HEK293 (cell line): Measurements from ENCODE around the gene A2ML1.

ENCODE experiments used
- CTCF ChIP-seq: fragments of 450-650 bp; formaldehyde crosslinking; IDR thresholded peaks from 2 replicates; pipeline ENCODE4 v1.5.1; 2016; ENCODE audit warnings: missing biosample characterization, missing genetic modification characterization
- HOXD13 ChIP-seq: sonication (generic); formaldehyde crosslinking; IDR thresholded peaks from 2 replicates; pipeline ENCODE4 v1.8.0; 2022; ENCODE audit warnings: missing genetic modification reagents, borderline replicate concordance
- REST ChIP-seq: fragments of 450-650 bp; formaldehyde crosslinking; IDR thresholded peaks from 2 replicates; pipeline ENCODE4 v1.5.1; 2016; ENCODE audit warnings: missing biosample characterization, missing genetic modification characterization
- ZNF302 ChIP-seq: fragments of 450-650 bp; formaldehyde crosslinking; IDR thresholded peaks from 2 replicates; pipeline ENCODE4 v1.5.1; 2016; ENCODE audit warnings: missing biosample characterization, missing genetic modification characterization, low read depth
- ZNF473 ChIP-seq: fragments of 450-650 bp; formaldehyde crosslinking; IDR thresholded peaks from 2 replicates; pipeline ENCODE4 v1.5.1; 2017; ENCODE audit warnings: missing biosample characterization, missing genetic modification characterization
- ZNF501 ChIP-seq: fragments of 450-650 bp; formaldehyde crosslinking; IDR thresholded peaks from 2 replicates; pipeline ENCODE4 v1.5.1; 2016; ENCODE audit warnings: missing biosample characterization, missing genetic modification characterization

DNA sequence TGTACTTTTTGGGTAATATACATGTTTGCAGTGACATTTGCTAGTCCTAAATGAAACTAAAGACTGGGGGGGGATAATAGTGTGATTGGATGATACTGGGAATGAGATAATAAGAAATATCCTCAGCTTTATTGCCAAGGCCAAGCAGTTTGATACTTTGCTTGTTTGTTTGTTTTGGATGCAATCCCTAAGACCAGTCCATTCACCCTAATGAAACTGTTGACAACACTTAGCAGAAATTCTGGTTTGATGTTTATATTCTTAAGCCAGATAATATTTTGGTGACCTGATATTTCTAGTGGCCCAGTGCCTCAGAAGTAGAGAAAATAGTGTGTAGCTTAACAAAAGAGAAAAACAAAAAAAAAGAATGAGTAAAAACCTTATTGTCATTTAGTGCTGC, 93.7 kb downstream of the A2ML1 start:
- no peak for TF ChIP-seq ZNF501
- no peak for TF ChIP-seq REST (tag by site-specific recombination)
- no peak for TF ChIP-seq HOXD13 (CRISPR knock-in tag)
- TF ChIP-seq ZNF302 (tag by site-specific recombination): no peak
- TF ChIP-seq CTCF (tag by site-specific recombination): no peak
- TF ChIP-seq ZNF473 (tag by site-specific recombination): no peak
